ENCODE measurements around the gene SEMA6D. TPM values are rescaled to one million over a fixed set of nuclear protein-coding genes. Genes with fewer than 3 reads are reported as not detected.

Gene SEMA6D
- total and polyA plus RNA-seq, 5 donors = 6.5 to 28.3 (median 20.7) TPM

DNA sequence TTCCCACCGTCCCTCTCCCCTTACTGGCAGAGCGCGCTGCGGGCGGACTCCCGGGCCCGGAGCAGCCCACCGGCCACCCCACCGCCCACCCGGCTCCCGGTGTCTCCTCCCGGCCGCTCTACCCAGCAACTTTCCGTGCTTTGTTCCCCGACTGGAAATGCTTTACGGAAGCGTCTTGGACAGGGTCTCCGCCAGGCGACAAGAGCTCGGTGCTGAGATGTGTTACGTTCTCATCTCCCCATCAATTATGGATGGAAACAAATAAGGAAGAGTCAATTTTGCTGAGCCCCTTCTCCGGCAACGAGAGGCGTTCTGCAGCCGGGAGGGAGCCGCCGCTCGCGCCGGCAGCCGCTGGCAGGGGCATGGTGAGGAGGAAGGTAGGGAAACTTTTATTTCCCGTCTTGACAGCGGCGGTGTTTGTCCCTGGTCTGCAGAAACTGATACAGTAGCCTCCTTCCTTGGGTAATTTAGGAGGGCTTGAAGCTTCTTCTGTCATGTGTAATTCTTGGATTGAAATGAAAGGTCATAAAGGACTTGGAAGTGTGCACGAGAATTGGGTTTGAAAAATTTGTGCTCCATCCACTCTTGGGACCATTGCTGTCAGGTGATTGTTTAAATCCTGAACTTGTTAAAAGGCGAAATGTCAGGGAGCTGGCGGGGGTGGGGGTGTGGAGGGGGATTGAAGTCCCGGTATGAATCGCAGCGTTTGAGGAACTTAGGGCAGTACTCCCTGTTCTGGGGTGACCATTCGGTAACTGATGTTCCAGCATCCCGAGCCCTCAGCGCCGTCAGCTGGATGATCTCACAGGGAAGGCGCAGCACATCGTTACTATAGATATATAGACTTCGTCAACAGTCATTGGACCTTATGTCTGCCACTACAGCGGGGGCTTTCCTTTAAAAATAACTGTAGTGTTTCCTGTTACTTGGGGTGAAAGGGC, 1.5 kb downstream of the SEMA6D start:
- H3K4me3 ChIP-seq (ENCODE audit: low read length) = peak overlapping the region; percentile 96
- intact Hi-C loops (cut with DNase I) = loop anchor here in 3 of 4 donors (5.0 to 10.0 kb wide), 5 partner anchors 214 to 524 kb away; no protein-coding TSS in a partner anchor
- ATAC-seq (peak; percentile 10 to 19), DNase-seq (peak; percentile 17 to 57 (median 53))
- H3K27me3 ChIP-seq (ENCODE audit: control insufficient read depth, insufficient read depth) = no peaks in the 10 kb centered on the region
- H3K27ac ChIP-seq (ENCODE audit: low read length) = peak overlapping the region; percentile 95
- WGBS = under 1% methylated on average over 48 of the region's 48 CpGs
- no peaks in the 10 kb centered on the region for H3K9me3 ChIP-seq (ENCODE audit: control insufficient read depth, low read length)
- peaks cover 4% of the 10 kb centered on the region for H3K4me1 ChIP-seq (ENCODE audit: control insufficient read depth, insufficient read depth, low read length)

DNA sequence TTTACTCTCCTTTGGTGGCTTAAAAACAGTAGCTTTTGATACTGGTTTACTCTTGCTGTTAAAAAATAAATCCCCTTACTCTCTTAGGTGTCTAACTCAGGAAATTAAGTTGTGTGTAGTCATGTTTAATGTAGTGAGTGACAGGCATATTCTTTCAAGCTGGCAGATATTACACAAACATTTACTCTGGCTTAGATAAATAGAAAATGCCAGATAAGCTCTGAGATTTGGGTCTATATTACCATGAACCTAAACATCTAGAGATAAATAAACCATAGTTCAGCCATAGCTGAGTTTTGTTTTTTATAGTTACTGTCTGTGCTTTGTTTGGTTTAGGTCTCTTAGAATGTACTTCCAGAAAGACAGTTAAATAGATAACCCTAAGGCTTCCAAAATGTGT, 2.4 kb downstream of the SEMA6D start:
- Histone ChIP-seq H3K27me3 (ENCODE audit: control insufficient read depth, insufficient read depth) (no peaks in the 10 kb centered on the region), H3K9me3 (ENCODE audit: control insufficient read depth, low read length) (no peaks in the 10 kb centered on the region), H3K27ac (ENCODE audit: low read length) (no peak overlapping the region), H3K4me3 (ENCODE audit: low read length) (peak overlapping the region; percentile 96), H3K4me1 (ENCODE audit: control insufficient read depth, insufficient read depth, low read length) (peaks cover 6% of the 10 kb centered on the region)
- intact Hi-C loops (cut with DNase I) = loop anchor here in 3 of 4 donors (5.0 to 10.0 kb wide), 5 partner anchors 215 to 525 kb away; no protein-coding TSS in a partner anchor
- DNase-seq = no peak
- ATAC-seq = no peak

DNA sequence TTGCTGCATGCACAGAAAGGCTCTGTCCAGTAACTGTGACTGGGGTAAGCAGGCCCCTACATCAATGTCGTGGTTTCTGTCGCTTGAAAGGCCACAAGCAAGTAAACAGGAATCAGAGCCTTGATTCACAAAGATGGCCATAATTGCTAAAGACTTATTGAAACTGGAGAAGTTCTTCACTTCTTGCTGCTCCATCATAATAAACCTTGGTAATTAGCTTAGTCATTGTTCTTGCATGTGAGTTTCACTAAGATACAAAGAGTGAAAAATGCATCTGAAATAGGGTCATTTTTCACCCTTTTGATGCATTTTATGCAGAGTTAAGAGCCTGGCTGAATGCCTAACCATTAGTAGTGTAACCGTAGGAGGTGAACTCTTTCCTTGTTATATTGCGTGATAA, 3.2 kb downstream of the SEMA6D start:
- intact Hi-C loops (cut with DNase I) = no loop called here
- peaks cover 8% of the 10 kb centered on the region for H3K4me1 ChIP-seq (ENCODE audit: control insufficient read depth, insufficient read depth, low read length)
- H3K9me3 ChIP-seq (ENCODE audit: control insufficient read depth, low read length) = no peaks in the 10 kb centered on the region
- ATAC-seq (no peak), DNase-seq (no peak)
- peak overlapping the region; percentile 96 for H3K4me3 ChIP-seq (ENCODE audit: low read length)
- H3K27me3 ChIP-seq (ENCODE audit: control insufficient read depth, insufficient read depth) = no peaks in the 10 kb centered on the region
- WGBS = 41% methylated on average over 4 of the region's 4 CpGs
- H3K27ac ChIP-seq (ENCODE audit: low read length) = peak overlapping the region; percentile 60

DNA sequence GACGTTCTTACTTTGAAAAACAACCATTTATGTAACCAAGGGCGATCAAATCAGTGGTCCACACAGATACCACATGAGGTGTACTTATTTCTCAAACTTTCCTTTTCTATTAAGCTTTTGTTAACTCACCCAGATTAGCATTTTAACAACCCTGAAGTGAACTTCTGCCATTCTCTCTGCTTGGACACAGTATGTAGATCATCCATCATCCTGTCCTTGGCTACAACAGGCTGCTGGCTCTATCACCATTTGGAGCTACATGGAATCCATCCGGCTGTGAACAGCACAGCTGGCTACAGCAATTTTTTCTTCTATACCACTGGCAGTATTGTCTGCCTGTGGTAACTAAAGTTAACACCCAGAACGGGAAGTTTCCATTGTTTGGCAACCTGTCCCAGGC, 4.4 kb downstream of the SEMA6D start:
- WGBS = 37% methylated on average over 4 of the region's 4 CpGs
- Histone ChIP-seq H3K27me3 (ENCODE audit: control insufficient read depth, insufficient read depth) (no peaks in the 10 kb centered on the region), H3K4me3 (ENCODE audit: low read length) (peak overlapping the region; percentile 4), H3K27ac (ENCODE audit: low read length) (peak overlapping the region; percentile 48), H3K9me3 (ENCODE audit: control insufficient read depth, low read length) (no peaks in the 10 kb centered on the region), H3K4me1 (ENCODE audit: control insufficient read depth, insufficient read depth, low read length) (peaks cover 8% of the 10 kb centered on the region)
- ATAC-seq (no peak), DNase-seq (no peak)
- intact Hi-C loops (cut with DNase I) = no loop called here

DNA sequence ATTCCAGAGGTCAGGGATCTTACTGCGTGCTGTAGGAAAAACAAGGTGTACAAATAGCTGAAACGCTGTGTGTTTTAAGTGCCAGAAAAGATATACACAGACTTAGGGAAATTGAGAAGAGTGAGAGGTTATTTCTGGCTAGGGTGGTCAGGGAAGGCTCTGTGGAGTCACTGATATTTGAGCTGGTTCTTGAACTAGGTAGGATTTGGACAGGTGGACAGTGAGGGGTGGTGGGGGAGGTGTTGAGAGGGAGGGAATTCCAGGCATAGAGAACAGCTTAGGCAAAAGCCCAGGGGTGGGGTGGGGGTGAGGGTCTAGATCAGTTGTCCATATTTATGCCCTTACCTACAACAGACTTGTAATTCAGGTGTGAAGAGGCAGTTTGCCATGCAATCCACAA, 7.0 kb downstream of the SEMA6D start:
- intact Hi-C loops (cut with DNase I) = no loop called here
- no peak for DNase-seq
- H3K9me3 ChIP-seq (ENCODE audit: control insufficient read depth, low read length) = no peaks in the 10 kb centered on the region
- H3K27ac ChIP-seq (ENCODE audit: low read length) = peak overlapping the region; percentile 64
- no peak for ATAC-seq
- peaks cover 14% of the 10 kb centered on the region for H3K4me1 ChIP-seq (ENCODE audit: control insufficient read depth, insufficient read depth, low read length)
- 65% methylated on average over 2 of the region's 2 CpGs for WGBS
- no peaks in the 10 kb centered on the region for H3K27me3 ChIP-seq (ENCODE audit: control insufficient read depth, insufficient read depth)
- no peak overlapping the region for H3K4me3 ChIP-seq (ENCODE audit: low read length)

DNA sequence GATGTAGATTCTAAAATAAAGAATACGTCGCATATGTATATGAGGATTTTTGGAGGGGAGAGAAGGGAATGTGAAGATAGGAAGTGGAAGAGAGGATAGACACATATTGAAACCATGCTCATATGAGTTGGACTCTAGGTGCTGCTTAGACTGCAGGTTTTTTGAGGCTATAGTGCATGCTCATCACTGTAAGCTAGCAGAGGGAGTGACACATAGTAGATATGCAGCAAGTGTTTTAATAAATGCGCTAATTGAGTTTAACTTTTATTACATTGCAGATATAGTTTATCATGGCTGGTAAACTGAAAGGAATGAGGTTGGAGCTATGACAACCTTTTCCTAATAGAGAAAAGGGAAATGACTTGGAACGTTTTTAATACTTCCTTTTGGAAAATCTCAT, 7.7 kb downstream of the SEMA6D start:
- intact Hi-C loops (cut with DNase I) = no loop called here
- DNase-seq = no peak
- 66% methylated on average over 4 of the region's 4 CpGs for WGBS
- Histone ChIP-seq H3K27me3 (ENCODE audit: control insufficient read depth, insufficient read depth) (no peaks in the 10 kb centered on the region), H3K27ac (ENCODE audit: low read length) (peak overlapping the region; percentile 45), H3K4me3 (ENCODE audit: low read length) (no peak overlapping the region), H3K4me1 (ENCODE audit: control insufficient read depth, insufficient read depth, low read length) (peaks cover 14% of the 10 kb centered on the region), H3K9me3 (ENCODE audit: control insufficient read depth, low read length) (no peaks in the 10 kb centered on the region)
- ATAC-seq = no peak

DNA sequence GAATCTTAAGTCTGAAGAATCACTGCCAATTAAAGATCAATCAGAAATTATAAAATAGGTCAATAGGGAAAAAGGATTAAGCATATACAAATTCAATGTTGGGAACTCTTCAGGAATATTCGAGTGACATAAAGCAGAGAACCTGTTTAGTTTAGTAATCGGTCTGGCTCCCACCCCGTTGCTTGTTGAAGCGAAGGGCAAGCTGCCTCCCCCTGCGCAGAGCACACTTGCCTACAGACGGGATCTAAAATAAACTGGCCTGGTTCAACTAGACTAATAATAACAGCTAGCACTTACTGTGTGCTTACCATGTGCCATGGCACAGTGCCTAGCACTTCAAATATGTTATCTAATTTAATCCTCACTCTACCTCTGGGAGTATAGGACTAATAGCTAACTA, 8.6 kb downstream of the SEMA6D start:
- intact Hi-C loops (cut with DNase I) = no loop called here
- peak; percentile 46 to 76 (median 66) for DNase-seq
- Histone ChIP-seq H3K4me3 (ENCODE audit: low read length) (no peak overlapping the region), H3K27me3 (ENCODE audit: control insufficient read depth, insufficient read depth) (no peaks in the 10 kb centered on the region), H3K9me3 (ENCODE audit: control insufficient read depth, low read length) (no peaks in the 10 kb centered on the region), H3K27ac (ENCODE audit: low read length) (no peak overlapping the region), H3K4me1 (ENCODE audit: control insufficient read depth, insufficient read depth, low read length) (peaks cover 14% of the 10 kb centered on the region)
- WGBS = 44% methylated on average over 6 of the region's 6 CpGs
- ATAC-seq = peak; percentile 91 to 93

DNA sequence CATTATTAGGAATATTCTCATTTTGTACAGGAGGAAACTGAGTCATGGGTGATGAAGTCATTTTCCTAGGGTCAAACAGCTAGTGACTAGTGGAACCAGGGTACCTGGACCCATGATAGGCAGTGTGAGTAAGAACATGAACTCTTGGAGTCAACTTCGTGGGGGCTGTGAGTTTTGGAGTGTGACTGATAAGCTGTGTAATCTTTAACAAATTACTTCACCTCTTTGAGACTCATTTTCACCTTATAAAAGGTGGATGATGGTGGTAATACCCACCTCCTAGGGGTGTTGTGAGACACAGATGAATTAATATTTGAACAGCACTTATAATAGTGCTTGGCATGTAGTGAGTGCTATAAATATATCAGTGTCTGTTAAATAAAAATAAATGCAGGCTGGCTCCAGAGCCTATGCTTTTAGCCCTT, 9.1 kb downstream of the SEMA6D start:
- ATAC-seq (peak; percentile 68), DNase-seq (no peak)
- WGBS = 32% methylated on average over 1 of the region's 1 CpG
- peaks cover 14% of the 10 kb centered on the region for H3K4me1 ChIP-seq (ENCODE audit: control insufficient read depth, insufficient read depth, low read length)
- peak overlapping the region; percentile 83 for H3K27ac ChIP-seq (ENCODE audit: low read length)
- intact Hi-C loops (cut with DNase I) = no loop called here
- H3K27me3 ChIP-seq (ENCODE audit: control insufficient read depth, insufficient read depth) = no peaks in the 10 kb centered on the region
- no peaks in the 10 kb centered on the region for H3K9me3 ChIP-seq (ENCODE audit: control insufficient read depth, low read length)
- no peak overlapping the region for H3K4me3 ChIP-seq (ENCODE audit: low read length)

DNA sequence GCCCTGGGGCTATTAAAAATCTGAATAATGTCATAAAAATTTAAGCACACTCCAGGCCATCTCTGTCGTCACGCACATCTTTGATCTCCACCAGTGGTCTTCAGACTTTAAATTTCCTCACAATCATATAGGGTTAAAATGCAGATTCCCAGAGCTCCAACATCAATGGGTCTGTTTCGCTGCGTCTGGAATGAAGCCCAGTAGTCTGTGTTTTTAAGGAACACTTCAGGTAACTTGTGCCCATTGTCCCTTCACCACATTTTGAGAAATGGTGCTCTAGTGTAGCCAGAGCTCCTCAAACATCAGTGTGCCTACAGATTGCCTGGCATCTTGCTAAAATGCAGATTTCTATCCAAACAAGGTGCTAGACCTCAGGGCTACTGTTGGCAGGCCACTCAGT, 9.8 kb downstream of the SEMA6D start:
- ATAC-seq (no peak), DNase-seq (no peak)
- WGBS = 68% methylated on average over 4 of the region's 4 CpGs
- intact Hi-C loops (cut with DNase I) = no loop called here
- peak overlapping the region; percentile 78 for H3K27ac ChIP-seq (ENCODE audit: low read length)
- peaks cover 10% of the 10 kb centered on the region for H3K4me1 ChIP-seq (ENCODE audit: control insufficient read depth, insufficient read depth, low read length)
- no peaks in the 10 kb centered on the region for H3K9me3 ChIP-seq (ENCODE audit: control insufficient read depth, low read length)
- H3K4me3 ChIP-seq (ENCODE audit: low read length) = no peak overlapping the region
- H3K27me3 ChIP-seq (ENCODE audit: control insufficient read depth, insufficient read depth) = no peaks in the 10 kb centered on the region

DNA sequence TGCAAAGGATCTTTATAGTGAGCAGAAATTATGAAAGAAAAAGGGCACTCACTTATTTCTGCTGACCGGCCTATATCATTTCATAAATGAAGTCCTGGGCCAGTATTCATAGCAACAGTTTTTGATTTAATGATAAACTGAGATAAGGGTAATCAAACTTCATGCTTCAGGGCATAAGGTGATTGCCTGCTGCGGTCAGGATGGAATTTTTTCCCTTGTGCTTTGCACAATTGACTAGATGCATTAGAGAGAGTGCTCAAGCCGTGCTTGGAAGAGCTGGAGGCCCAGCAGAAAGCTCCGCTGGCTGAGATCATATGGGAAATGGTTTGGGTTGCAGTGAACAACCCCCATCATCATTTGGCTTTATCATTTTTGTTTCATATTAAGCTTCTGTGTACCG, 10.4 kb downstream of the SEMA6D start:
- ATAC-seq (no peak), DNase-seq (no peak)
- Histone ChIP-seq H3K27me3 (ENCODE audit: control insufficient read depth, insufficient read depth) (no peaks in the 10 kb centered on the region), H3K4me1 (ENCODE audit: control insufficient read depth, insufficient read depth, low read length) (peaks cover 10% of the 10 kb centered on the region), H3K9me3 (ENCODE audit: control insufficient read depth, low read length) (no peaks in the 10 kb centered on the region), H3K4me3 (ENCODE audit: low read length) (no peak overlapping the region), H3K27ac (ENCODE audit: low read length) (peak overlapping the region; percentile 51)
- 74% methylated on average over 5 of the region's 5 CpGs for WGBS
- intact Hi-C loops (cut with DNase I) = no loop called here

DNA sequence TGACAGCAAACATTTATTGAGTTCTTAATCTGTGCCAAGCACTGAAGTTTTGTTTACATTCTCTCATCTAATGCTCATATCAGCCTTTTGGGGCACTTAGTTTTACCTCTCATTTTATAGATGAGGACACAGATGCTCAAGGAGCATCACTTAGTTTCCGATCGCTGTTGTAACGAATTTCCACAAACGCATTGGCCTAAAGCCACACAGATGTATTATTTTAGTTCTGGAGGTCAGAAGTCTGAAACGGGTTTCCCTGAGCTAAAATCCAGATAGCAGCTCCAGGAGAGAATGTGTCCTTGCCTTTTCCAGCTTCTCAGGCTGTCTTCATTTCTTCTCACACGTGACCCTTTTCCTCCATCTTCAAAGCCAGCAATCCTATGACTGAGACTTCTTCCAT, 11.1 kb downstream of the SEMA6D start:
- Histone ChIP-seq H3K9me3 (ENCODE audit: control insufficient read depth, low read length) (no peaks in the 10 kb centered on the region), H3K4me3 (ENCODE audit: low read length) (no peak overlapping the region), H3K27me3 (ENCODE audit: control insufficient read depth, insufficient read depth) (no peaks in the 10 kb centered on the region), H3K4me1 (ENCODE audit: control insufficient read depth, insufficient read depth, low read length) (peaks cover 10% of the 10 kb centered on the region), H3K27ac (ENCODE audit: low read length) (peak overlapping the region; percentile 20)
- intact Hi-C loops (cut with DNase I) = no loop called here
- DNase-seq (no peak), ATAC-seq (no peak)
- 64% methylated on average over 6 of the region's 6 CpGs for WGBS
